Measurements from ENCODE around the gene LGALS3BP. TPM values are rescaled to one million over a fixed set of nuclear protein-coding genes. Genes with fewer than 3 reads are reported as not detected.

LGALS3BP gene
- total and polyA plus RNA-seq, 2 of the 13 experiments (the other 11 are each of a cell fraction or from before 2014, with no cell fraction given), result 137 to 332 TPM

GRCh38 chr17:78972507-78973105 is 7.1 kb downstream of the LGALS3BP start (continued):
- no peak for TF ChIP-seq HMGXB3 (CRISPR knock-in tag; IDR thresholded peaks at IDR 0.05; ENCODE audit: borderline replicate concordance)
- TF ChIP-seq POLR2G (IDR thresholded peaks at IDR 0.05; ENCODE audit: low read depth, low read length), result peak; percentile 53; the same call in 1 of the 2 replicates
- no peak for TF ChIP-seq MED1 (CRISPR knock-in tag; IDR thresholded peaks at IDR 0.05)
- no peak for TF ChIP-seq HMGA1 (CRISPR knock-in tag; conservative IDR thresholded peaks at IDR 0.05)
- TF ChIP-seq SSRP1 (CRISPR knock-in tag; IDR thresholded peaks at IDR 0.05), result 0 out of 2 replicates have a peak, but pooled peaks have one; percentile 25
- TF ChIP-seq RFXAP (CRISPR knock-in tag; IDR thresholded peaks at IDR 0.05; ENCODE audit: borderline replicate concordance), result 0 out of 2 replicates have a peak, but pooled peaks have one; percentile 10
- no peak for TF ChIP-seq MAF1 (CRISPR knock-in tag; IDR thresholded peaks at IDR 0.05; ENCODE audit: borderline replicate concordance)
- TF ChIP-seq ZNF326 (CRISPR knock-in tag; IDR thresholded peaks at IDR 0.05; ENCODE audit: borderline replicate concordance), result no peak
- TF ChIP-seq HNRNPLL (IDR thresholded peaks at IDR 0.05; ENCODE audit: low read depth, low read length, poor library complexity, severe bottlenecking), result peak; percentile 89
- TF ChIP-seq HNRNPUL1 (IDR thresholded peaks at IDR 0.05; ENCODE audit: low read depth, low read length), result no peak
- TF ChIP-seq ATF6 (CRISPR knock-in tag; conservative IDR thresholded peaks at IDR 0.05), result no peak
- no peak for TF ChIP-seq PRDM10 (CRISPR knock-in tag; IDR thresholded peaks at IDR 0.05; ENCODE audit: low read depth)
- no peak for TF ChIP-seq ZNF605 (CRISPR knock-in tag; IDR thresholded peaks at IDR 0.05)
- no peak for TF ChIP-seq CREM (IDR thresholded peaks at IDR 0.05)
- TF ChIP-seq CREM (CRISPR knock-in tag; IDR thresholded peaks at IDR 0.05), result no peak
- no peak for TF ChIP-seq ZNF207 (IDR thresholded peaks at IDR 0.05; ENCODE audit: borderline replicate concordance)
- TF ChIP-seq POLR2A (IDR thresholded peaks at IDR 0.05; ENCODE audit: insufficient read depth in 1 of 2, low read depth in 2 of 2, low read length in 2 of 2), result peak in 1 of 2 experiments; percentile 37; a peak in 2 of 4 replicates
- TF ChIP-seq KDM2A (CRISPR knock-in tag; IDR thresholded peaks at IDR 0.05; ENCODE audit: borderline replicate concordance, low read depth), result peak; percentile 17; the same call in 1 of the 2 replicates
- no peak for TF ChIP-seq DR1 (CRISPR knock-in tag; IDR thresholded peaks at IDR 0.05)

Measured in HepG2 (cell line).